Rectal smooth muscle tissue (tissue), 1 donor: ENCODE results near the gene BAX.

Experiments
- H3K27ac ChIP-seq: one replicate; pipeline ENCODE4 v1.7.0; 2013; ENCODE audit warnings: low read depth, low read length, inconsistent platforms
- H3K27me3 ChIP-seq: one replicate; pipeline ENCODE4 v1.7.0; 2013; ENCODE audit warnings: low read length; ENCODE audit not compliant: control insufficient read depth, insufficient read depth
- H3K36me3 ChIP-seq: one replicate; pipeline ENCODE4 v1.7.0; 2013; ENCODE audit warnings: low read length; ENCODE audit not compliant: control insufficient read depth, insufficient read depth
- H3K4me1 ChIP-seq: one replicate; pipeline ENCODE4 v1.7.0; 2013; ENCODE audit warnings: low read length; ENCODE audit not compliant: control insufficient read depth, insufficient read depth
- H3K4me3 ChIP-seq: one replicate; pipeline ENCODE4 v1.7.0; 2013; ENCODE audit warnings: low read length
- H3K9ac ChIP-seq: one replicate; pipeline ENCODE4 v1.7.0; 2013; ENCODE audit warnings: low read length

Gene BAX

DNA sequence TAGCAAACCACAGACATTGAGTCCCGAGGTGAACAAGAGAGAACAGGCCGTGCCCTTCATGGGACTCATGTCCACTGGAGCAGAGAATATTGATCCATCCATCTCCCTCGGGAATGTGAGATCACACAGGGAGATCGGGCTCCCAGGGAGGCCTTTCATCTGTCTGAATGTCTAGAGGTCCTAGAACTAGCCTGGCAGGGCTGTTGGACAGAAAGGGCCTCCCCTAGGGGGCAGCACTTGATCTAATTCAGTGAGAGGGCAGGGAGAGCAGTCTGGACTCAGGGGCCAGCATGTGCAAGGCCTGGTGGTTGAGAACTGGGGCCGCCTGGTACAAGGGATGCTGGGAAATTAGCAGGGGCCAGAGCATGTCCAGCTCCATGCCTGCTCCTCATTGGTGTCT is 43.3 kb downstream of the BAX start:
- Histone ChIP-seq H3K36me3 (no peaks in the 10 kb centered on the region), H3K4me1 (peaks cover 3% of the 10 kb centered on the region), H3K4me3 (no peak overlapping the region), H3K27me3 (no peaks in the 10 kb centered on the region), H3K9ac (no peak overlapping the region), H3K27ac (no peak overlapping the region)

GRCh38 chr19:48999481-49000325 is 45.0 kb downstream of the BAX start:
- no peaks in the 10 kb centered on the region for H3K36me3 ChIP-seq
- no peak overlapping the region for H3K27ac ChIP-seq
- H3K27me3 ChIP-seq, result no peaks in the 10 kb centered on the region

GRCh38 chr19:49004133-49004532 is 49.5 kb downstream of the BAX start:
- Histone ChIP-seq H3K27me3 (no peaks in the 10 kb centered on the region), H3K4me3 (no peak overlapping the region), H3K9ac (no peak overlapping the region), H3K4me1 (no peaks in the 10 kb centered on the region), H3K27ac (no peak overlapping the region), H3K36me3 (peaks cover 19% of the 10 kb centered on the region)

More at GRCh38 chr19:48999481-49000325, 45.0 kb downstream of the BAX start:
- Histone ChIP-seq H3K4me1 (no peaks in the 10 kb centered on the region), H3K4me3 (no peak overlapping the region), H3K9ac (no peak overlapping the region)

GRCh38 chr19:49004964-49005614 is 50.4 kb downstream of the BAX start:
- no peak overlapping the region for H3K4me3 ChIP-seq
- H3K36me3 ChIP-seq, result peaks cover 24% of the 10 kb centered on the region
- no peaks in the 10 kb centered on the region for H3K27me3 ChIP-seq
- no peaks in the 10 kb centered on the region for H3K4me1 ChIP-seq
- no peak overlapping the region for H3K27ac ChIP-seq
- no peak overlapping the region for H3K9ac ChIP-seq

DNA sequence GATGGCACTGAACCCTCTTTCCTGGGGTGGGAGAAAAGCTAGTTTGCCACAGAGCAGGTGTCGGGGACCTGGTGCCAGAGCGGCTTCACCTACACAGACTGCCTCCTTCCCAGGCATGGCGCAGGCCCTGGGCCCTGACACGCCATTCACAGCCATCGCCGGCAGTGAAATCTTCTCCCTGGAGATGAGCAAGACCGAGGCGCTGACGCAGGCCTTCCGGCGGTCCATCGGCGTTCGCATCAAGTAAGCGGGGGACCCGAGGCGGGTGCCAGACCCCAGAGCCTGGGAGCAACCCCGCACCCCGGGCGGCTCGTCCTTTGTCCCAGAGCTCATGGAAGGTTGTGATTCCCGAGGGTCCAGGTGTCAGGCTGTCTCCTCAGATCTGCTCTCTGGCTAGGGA is 52.2 kb downstream of the BAX start:
- H3K36me3 ChIP-seq, result peaks cover 30% of the 10 kb centered on the region
- no peak overlapping the region for H3K27ac ChIP-seq
- H3K4me3 ChIP-seq, result no peak overlapping the region
- no peaks in the 10 kb centered on the region for H3K27me3 ChIP-seq
- H3K4me1 ChIP-seq, result no peaks in the 10 kb centered on the region
- H3K9ac ChIP-seq, result no peak overlapping the region

GRCh38 chr19:49009828-49010227 is 55.2 kb downstream of the BAX start:
- Histone ChIP-seq H3K36me3 (peaks cover 36% of the 10 kb centered on the region), H3K27ac (no peak overlapping the region), H3K4me1 (no peaks in the 10 kb centered on the region), H3K27me3 (no peaks in the 10 kb centered on the region), H3K4me3 (no peak overlapping the region), H3K9ac (no peak overlapping the region)

- Histone ChIP-seq H3K36me3 (peaks cover 36% of the 10 kb centered on the region), H3K27me3 (no peaks in the 10 kb centered on the region), H3K4me1 (no peaks in the 10 kb centered on the region), H3K4me3 (no peak overlapping the region), H3K9ac (no peak overlapping the region), H3K27ac (no peak overlapping the region)
Measured at GRCh38 chr19:49010453-49010852, 55.8 kb downstream of the BAX start.

DNA sequence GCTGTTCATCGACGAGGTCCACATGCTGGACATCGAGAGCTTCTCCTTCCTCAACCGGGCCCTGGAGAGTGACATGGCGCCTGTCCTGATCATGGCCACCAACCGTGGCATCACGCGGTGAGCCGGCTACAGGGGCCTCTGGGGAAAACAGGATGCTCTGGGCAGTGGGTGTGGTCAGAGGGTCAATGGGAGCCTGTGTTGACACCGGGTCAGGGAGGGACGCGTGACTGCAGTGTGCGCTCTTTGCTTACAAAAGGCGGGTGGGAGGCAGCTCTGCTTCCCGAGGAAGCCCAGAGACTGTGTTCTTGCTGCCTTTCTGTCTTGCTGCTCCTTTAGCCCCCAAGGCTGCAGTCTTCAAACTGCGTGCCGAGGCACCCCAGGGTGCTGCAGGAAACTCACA is 56.5 kb downstream of the BAX start:
- H3K27me3 ChIP-seq, result no peaks in the 10 kb centered on the region

More for the DNA sequence above, 56.5 kb downstream of the BAX start:
- Histone ChIP-seq H3K9ac (no peak overlapping the region), H3K4me1 (no peaks in the 10 kb centered on the region), H3K36me3 (peaks cover 35% of the 10 kb centered on the region), H3K4me3 (no peak overlapping the region), H3K27ac (no peak overlapping the region)
